ENCODE measurements around the gene ITK.

Gene ITK

DNA sequence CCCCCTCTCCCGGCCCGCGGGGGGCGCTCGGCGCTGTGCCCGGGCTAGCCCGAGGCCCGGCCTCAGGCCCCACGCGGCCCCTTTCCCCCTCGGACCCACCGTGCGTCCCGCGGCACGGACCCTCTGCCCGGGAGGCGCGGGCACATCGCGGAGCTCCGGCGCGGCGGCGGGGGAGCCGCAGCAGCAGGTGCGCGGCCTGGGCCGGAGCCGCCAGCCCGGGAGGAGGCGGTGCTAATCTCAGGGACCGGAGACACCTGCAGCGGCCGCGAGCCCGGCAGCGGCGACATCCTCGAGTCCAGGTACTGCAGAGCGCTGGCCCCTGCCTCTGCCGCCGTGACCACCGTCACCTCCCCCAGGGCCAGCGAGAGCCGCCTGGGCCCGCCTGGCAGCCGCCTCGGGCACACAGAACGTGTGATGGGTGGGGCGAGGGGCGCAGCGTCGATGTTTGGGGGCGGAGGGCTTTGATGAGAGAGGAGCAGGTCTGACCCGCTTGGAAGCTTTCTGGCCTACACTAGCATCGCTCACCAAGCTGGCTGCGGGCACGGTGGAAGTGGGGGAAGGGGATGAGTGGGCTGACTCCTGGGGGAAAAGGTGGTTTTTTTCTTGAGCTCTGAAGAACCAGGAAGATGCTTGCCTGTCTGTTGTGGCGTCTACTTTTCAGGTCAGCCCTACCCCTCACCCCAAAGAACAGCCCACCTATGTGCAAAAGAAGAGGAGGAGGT is 85.8 kb downstream of the ITK start:
- TF ChIP-seq, protein P1, sequence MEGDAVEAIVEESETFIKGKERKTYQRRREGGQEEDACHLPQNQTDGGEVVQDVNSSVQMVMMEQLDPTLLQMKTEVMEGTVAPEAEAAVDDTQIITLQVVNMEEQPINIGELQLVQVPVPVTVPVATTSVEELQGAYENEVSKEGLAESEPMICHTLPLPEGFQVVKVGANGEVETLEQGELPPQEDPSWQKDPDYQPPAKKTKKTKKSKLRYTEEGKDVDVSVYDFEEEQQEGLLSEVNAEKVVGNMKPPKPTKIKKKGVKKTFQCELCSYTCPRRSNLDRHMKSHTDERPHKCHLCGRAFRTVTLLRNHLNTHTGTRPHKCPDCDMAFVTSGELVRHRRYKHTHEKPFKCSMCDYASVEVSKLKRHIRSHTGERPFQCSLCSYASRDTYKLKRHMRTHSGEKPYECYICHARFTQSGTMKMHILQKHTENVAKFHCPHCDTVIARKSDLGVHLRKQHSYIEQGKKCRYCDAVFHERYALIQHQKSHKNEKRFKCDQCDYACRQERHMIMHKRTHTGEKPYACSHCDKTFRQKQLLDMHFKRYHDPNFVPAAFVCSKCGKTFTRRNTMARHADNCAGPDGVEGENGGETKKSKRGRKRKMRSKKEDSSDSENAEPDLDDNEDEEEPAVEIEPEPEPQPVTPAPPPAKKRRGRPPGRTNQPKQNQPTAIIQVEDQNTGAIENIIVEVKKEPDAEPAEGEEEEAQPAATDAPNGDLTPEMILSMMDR (IDR thresholded peaks at IDR 0.05; ENCODE audit: extremely low read depth, missing control alignments), result peak; percentile 31
- DNase-seq (ENCODE audit: low spot score), result peak; percentile 72

DNA sequence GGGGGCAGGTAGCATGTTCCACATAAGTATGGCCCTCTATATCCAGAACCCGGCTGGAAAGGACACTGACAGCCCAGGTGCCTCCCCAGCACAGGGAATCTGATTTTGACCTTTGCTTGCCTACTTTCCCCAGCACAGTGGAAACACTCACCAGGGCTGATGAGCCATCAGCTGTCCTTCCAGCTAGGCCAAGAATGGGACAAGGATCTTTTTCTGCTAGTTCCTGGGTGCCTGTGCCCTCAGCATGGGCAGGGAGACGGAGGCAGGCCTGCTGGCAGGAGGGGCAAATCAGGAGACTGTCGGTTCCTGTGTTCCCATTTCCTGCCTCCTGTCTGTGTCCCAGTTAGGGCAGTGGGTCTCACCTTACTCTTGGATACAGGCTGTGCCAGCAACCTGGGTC is 86.4 kb downstream of the ITK start:
- no peak for DNase-seq (ENCODE audit: low spot score)
- TF ChIP-seq, protein P1 (IDR thresholded peaks at IDR 0.05; ENCODE audit: extremely low read depth, missing control alignments), result no peak

DNA sequence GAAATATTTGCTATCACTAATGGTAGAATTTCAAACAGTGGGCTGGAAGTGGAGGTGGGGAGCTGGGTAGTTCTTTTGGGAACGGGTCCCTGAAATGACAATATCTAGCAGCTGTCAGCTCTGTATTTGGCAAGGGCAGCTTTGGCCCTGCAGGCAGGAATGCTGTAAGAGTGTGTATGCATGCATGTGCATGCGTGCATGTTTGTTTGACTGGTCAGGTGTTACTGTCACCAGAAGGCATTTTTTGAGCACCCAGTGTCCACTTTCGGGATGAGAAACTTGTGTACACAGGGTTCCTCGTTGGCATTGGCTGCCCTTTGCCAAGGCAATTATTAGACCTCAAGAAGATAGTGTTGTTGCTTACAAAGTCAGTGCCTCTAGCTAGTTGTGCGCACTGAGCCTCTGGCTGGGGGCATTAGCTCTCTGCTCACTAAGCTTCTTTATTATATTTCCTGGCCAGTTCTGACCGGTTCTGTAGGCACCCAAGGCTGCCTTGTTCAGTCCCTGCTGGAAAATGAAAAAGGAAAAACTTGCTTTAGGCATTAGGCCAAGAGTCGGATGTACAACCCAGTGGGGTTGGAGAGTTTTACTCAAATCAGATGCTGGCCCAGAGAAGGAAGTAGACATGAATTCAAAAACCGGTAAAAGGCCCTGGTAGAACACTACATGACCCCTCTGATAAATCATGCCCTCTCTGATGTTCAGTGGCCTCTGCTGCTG is 87.3 kb downstream of the ITK start:
- DNase-seq (ENCODE audit: low spot score), result no peak
- TF ChIP-seq, protein P1 (IDR thresholded peaks at IDR 0.05; ENCODE audit: extremely low read depth, missing control alignments), result no peak

DNA sequence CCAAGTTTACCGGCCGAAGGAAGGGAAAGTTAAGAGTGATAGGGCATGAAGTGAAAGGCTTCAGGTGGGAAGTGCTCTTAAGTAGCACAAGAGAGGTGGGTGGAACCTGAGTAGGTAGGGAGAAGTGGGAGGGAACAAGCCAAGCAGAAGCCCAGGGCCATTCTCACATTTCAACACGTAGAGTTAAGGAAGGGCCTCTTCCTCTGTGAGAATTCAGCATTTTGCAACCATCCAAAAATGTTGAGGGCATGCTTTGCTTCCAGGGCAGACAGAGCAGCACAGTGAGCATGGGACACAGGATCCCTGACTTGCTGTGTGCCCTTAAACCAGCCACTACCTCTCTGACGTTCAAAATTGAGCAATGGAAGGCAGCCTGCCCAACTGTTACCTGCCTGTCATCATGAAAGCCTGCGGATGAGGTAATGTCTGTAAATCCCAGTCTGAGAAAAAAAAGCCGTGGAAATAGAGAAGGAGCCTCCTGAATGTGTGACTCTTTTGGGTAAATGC is 88.6 kb downstream of the ITK start:
- TF ChIP-seq, protein P1 (IDR thresholded peaks at IDR 0.05; ENCODE audit: extremely low read depth, missing control alignments), result no peak

DNA sequence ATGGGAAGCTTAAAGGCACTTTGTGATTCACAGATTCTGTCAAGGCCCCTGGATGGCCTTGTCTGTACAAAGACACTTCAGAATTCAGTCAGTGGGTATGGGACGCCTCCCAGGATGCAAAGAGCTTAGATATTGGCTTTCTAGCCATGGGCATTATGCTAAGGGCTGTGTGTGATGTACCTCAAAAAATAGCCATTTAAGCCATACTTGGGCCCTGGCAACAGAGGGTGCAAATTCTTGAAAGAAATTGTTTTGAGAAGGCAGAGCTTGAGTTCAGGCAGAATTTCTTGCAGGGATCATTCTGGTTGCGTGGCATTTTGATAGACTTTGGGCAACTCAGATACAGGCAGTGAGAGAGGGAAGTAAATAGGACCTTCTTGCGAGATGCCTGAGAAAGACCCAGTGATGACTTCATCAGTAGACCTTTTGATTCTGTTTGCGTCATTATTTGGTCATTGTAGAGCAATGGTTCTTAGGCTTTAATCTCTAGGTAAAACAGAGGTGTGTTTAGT is 89.2 kb downstream of the ITK start:
- DNase-seq (ENCODE audit: low spot score), result no peak
- TF ChIP-seq, protein P1 (IDR thresholded peaks at IDR 0.05; ENCODE audit: extremely low read depth, missing control alignments), result no peak

More for the DNA sequence above, 88.6 kb downstream of the ITK start:
- no peak for DNase-seq (ENCODE audit: low spot score)

DNA sequence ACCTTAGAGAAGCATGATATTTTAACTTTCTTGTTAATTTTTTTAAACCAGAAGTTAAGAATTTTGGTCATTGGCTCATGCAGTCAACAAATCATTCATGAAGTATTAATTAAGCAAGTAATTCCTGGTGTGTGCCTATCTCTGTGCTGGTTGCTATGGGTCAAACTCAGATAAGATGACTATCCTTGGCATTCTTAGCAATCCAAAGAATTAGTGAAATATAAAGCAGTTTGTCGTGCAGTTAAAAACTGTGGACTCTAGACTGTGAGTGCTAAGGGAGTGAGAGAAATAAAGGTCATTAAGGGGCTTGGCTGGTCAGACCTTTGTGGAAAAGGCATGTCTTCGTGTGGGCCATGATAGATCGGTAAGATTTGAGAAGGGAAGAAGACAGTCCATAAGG is 90.1 kb downstream of the ITK start:
- TF ChIP-seq, protein P1 (IDR thresholded peaks at IDR 0.05; ENCODE audit: extremely low read depth, missing control alignments), result no peak
- DNase-seq (ENCODE audit: low spot score), result no peak

DNA sequence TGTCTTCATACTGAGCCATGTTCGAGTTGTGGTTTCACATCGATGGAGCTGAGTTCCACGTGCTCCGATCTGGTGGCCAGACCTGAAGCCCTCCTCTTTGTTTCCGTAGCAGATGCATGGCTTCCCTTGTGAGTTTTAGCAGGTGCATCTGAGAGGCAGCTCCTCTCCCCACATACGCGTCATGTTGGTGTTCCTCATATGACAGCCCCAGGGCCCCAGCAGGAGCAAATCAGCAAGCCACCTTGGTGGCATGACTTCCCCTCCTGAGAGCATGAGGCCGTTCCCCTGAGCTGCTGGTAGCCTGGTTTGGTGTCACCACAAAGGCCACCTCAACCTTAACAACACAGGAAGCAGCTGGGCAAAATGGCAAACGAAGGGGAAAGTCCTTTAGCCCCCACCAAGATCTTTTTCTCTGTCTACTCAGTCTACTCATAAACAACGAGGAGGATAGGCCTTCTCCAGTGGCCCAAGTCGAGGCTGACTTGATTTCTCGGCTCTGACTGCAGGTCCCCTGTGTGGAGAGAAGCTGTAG is 91.2 kb downstream of the ITK start:
- TF ChIP-seq, protein P1 (IDR thresholded peaks at IDR 0.05; ENCODE audit: extremely low read depth, missing control alignments), result no peak
- peak; percentile 84 for DNase-seq (ENCODE audit: low spot score)
